Activated CD4-positive, alpha-beta memory T cell treated with anti-CD3 and anti-CD28 coated beads for 36 hours (primary cell): ENCODE data around the gene STK32A. TPM values are rescaled to one million over a fixed set of nuclear protein-coding genes. Genes with fewer than 3 reads are reported as not detected.
"Not testable (repeated sequence)": the region's sequence is repeated elsewhere in the genome, so short reads cannot be mapped to it uniquely, and the experiment has no call there.

Experiments
- CTCF ChIA-PET: fragments of 350-600 bp; sonication (Branson Sonifier 250); formaldehyde crosslinking; loops from one replicate; lab custom pipeline; 2021; ENCODE audit warnings: antibody characterized with exemption, inconsistent platforms; lab: Charles Lee
- POLR2A ChIA-PET: fragments of 350-600 bp; sonication (Branson Sonifier 250); formaldehyde crosslinking; loops from one replicate; lab custom pipeline; 2021; ENCODE audit warnings: antibody characterized with exemption; lab: Charles Lee
- DNase-seq: peaks from one replicate; pipeline ENCODE4 v3.0.0-alpha.2; 2020
- H3K27ac Mint-ChIP-seq: one replicate; pipeline ENCODE4 v1.8.0; 2021; ENCODE audit warnings: mixed read lengths
- H3K27me3 Mint-ChIP-seq: one replicate; pipeline ENCODE4 v1.8.0; 2021; ENCODE audit warnings: mixed read lengths
- H3K36me3 Mint-ChIP-seq: one replicate; pipeline ENCODE4 v1.8.0; 2021; ENCODE audit warnings: mixed read lengths
- H3K4me1 Mint-ChIP-seq: one replicate; pipeline ENCODE4 v1.8.0; 2021; ENCODE audit warnings: low read depth, mixed read lengths
- H3K4me3 Mint-ChIP-seq: one replicate; pipeline ENCODE4 v1.8.0; 2021; ENCODE audit warnings: mild to moderate bottlenecking, mixed read lengths
- H3K9me3 Mint-ChIP-seq: one replicate; pipeline ENCODE4 v1.8.0; 2021; ENCODE audit warnings: mixed read lengths
- intact Hi-C: fragments of 100-400 bp; cut with micrococcal nuclease; formaldehyde crosslinking; loops from one replicate; pipeline ENCODE4 v1.15.1; 2023
- total RNA-seq, 2 experiments: library from RNA; stranded (reverse); gene quantifications; one replicate each; pipeline ENCODE4 v1.2.3, GENCODE V29; 2021

STK32A gene
- total RNA-seq, 2 experiments from 2014 or later = not detected

DNA sequence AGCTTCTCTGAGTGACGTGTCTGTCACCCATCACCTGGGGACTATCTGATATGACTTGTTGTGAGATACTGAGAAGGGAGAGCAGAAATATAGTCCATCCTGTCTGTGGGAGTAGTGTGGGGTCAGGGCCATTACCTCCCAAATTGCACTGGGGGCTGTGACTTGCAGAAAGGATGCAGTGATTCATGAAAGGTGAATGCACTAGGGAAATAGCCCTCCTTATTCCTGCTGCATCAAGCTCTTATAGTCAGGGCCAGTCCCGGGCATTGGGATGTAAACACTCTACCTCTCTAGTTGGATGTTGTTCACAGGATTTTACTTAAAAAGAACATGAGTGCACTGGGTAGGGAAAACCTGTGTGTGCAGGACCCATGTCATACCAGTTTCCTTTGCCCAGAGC is 124.8 kb downstream of the STK32A start:
- Mint-ChIP-seq H3K27ac (no peak overlapping the region), H3K36me3 (no peaks in the 10 kb centered on the region), H3K27me3 (no peaks in the 10 kb centered on the region), H3K4me1 (no peaks in the 10 kb centered on the region), H3K9me3 (peaks cover 2% of the 10 kb centered on the region), H3K4me3 (no peak overlapping the region)
- intact Hi-C loops = no loop called here
- POLR2A ChIA-PET = no interaction called here
- no peak for DNase-seq
- CTCF ChIA-PET = no interaction called here

GRCh38 chr5:147360816-147361215 is 126.0 kb downstream of the STK32A start:
- intact Hi-C loops = no loop called here
- ChIA-PET POLR2A (no interaction called here), CTCF (no interaction called here)
- Mint-ChIP-seq H3K27ac (no peak overlapping the region), H3K27me3 (no peaks in the 10 kb centered on the region), H3K9me3 (peaks cover 2% of the 10 kb centered on the region), H3K36me3 (no peaks in the 10 kb centered on the region), H3K4me3 (no peak overlapping the region), H3K4me1 (no peaks in the 10 kb centered on the region)
- no peak for DNase-seq

- no peak overlapping the region for H3K4me3 Mint-ChIP-seq
- CTCF ChIA-PET = no interaction called here
- POLR2A ChIA-PET = no interaction called here
- H3K27ac Mint-ChIP-seq = no peak overlapping the region
- no peaks in the 10 kb centered on the region for H3K4me1 Mint-ChIP-seq
- DNase-seq = no peak
- intact Hi-C loops = no loop called here
- H3K9me3 Mint-ChIP-seq = peaks cover 2% of the 10 kb centered on the region
- H3K36me3 Mint-ChIP-seq = no peaks in the 10 kb centered on the region
- H3K27me3 Mint-ChIP-seq = no peaks in the 10 kb centered on the region
Measured at GRCh38 chr5:147361441-147362175, 126.8 kb downstream of the STK32A start.

DNA sequence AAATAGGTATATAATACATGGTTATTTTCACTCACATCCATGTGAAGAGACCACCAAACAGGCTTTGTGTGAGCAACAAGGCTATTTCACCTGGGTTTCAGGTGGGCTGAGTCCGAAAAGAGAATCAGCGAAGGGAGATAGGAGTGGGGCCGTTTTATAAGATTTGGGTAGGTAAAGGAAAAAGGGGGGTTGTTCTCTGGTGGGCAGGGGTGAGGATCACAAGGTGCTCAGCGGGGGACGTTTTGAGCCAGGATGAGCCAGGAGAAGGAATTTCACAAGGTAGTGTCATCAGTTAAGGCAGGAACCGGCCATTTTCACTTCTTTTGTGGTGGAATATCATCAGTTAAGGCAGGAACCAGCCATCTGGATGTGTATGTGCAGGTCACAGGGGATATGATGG is 132.6 kb downstream of the STK32A start:
- DNase-seq, POLR2A ChIA-PET, H3K9me3 Mint-ChIP-seq, CTCF ChIA-PET, H3K4me3 Mint-ChIP-seq, H3K27ac Mint-ChIP-seq, H3K36me3 Mint-ChIP-seq, H3K27me3 Mint-ChIP-seq, intact Hi-C loops, H3K4me1 Mint-ChIP-seq: not testable (repeated sequence)

DNA sequence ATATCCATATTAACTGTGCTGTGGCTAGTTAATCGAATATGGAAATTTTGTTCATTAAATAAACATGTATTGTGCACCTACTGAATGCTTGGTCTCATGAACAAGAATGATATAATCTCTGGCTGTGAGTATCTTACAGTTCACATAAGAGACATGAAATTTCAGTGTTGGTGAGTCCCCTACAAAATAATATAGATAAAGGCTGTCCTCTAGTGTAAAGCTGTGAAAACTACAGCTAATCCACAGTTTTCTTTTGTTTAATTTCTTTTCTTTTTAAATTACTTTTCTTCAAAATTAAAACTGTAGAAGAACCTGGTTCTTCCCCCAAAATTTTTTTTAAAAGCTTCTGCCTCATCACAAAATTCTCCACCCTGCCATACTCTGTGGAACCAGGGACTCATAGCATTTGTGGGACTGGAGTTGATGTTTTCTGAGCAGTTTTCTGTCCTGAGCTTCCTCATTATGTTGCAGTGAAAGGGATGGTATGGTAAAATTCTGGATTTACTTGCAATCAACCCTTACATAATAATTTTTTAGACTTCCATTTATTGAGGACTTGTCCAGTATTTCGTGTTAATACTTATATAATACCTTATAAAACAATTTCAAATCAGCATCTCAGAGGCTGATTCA is 135.0 kb downstream of the STK32A start:
- intact Hi-C loops = no loop called here
- ChIA-PET CTCF (interaction anchor here (0.8 kb wide), 1 partner anchor 146 kb away, joined by 3 read pairs; no protein-coding TSS in a partner anchor), POLR2A (no interaction called here)
- no peak for DNase-seq
- no peak overlapping the region for H3K4me3 Mint-ChIP-seq
- H3K36me3 Mint-ChIP-seq = no peaks in the 10 kb centered on the region
- H3K4me1 Mint-ChIP-seq = no peaks in the 10 kb centered on the region
- H3K27me3 Mint-ChIP-seq = peaks cover under 1% of the 10 kb centered on the region
- no peaks in the 10 kb centered on the region for H3K9me3 Mint-ChIP-seq
- H3K27ac Mint-ChIP-seq = no peak overlapping the region

- CTCF ChIA-PET = no interaction called here
- intact Hi-C loops = no loop called here
- no peak overlapping the region for H3K27ac Mint-ChIP-seq
- POLR2A ChIA-PET = no interaction called here
- no peaks in the 10 kb centered on the region for H3K4me1 Mint-ChIP-seq
- H3K4me3 Mint-ChIP-seq = no peak overlapping the region
- no peak for DNase-seq
- H3K9me3 Mint-ChIP-seq = no peaks in the 10 kb centered on the region
- H3K36me3 Mint-ChIP-seq = no peaks in the 10 kb centered on the region
- peaks cover 1% of the 10 kb centered on the region for H3K27me3 Mint-ChIP-seq
Measured at GRCh38 chr5:147371290-147371689, 136.5 kb downstream of the STK32A start.

GRCh38 chr5:147372191-147372590 is 137.4 kb downstream of the STK32A start:
- intact Hi-C loops = no loop called here
- H3K4me3 Mint-ChIP-seq = no peak overlapping the region

GRCh38 chr5:147373328-147373727 is 138.5 kb downstream of the STK32A start:
- ChIA-PET POLR2A (no interaction called here), CTCF (no interaction called here)
- intact Hi-C loops = no loop called here

More at GRCh38 chr5:147372191-147372590, 137.4 kb downstream of the STK32A start:
- ChIA-PET CTCF (interaction anchor here (0.6 kb wide), 1 partner anchor 255 kb away, joined by 3 read pairs; no protein-coding TSS in a partner anchor), POLR2A (no interaction called here)
- Mint-ChIP-seq H3K27ac (no peak overlapping the region), H3K27me3 (peaks cover 1% of the 10 kb centered on the region), H3K4me1 (no peaks in the 10 kb centered on the region), H3K36me3 (no peaks in the 10 kb centered on the region), H3K9me3 (no peaks in the 10 kb centered on the region)
- no peak for DNase-seq

GRCh38 chr5:147375151-147375550 is 140.3 kb downstream of the STK32A start:
- H3K4me1 Mint-ChIP-seq = no peaks in the 10 kb centered on the region
- DNase-seq = no peak
- H3K4me3 Mint-ChIP-seq = no peak overlapping the region
- H3K27ac Mint-ChIP-seq = no peak overlapping the region
- ChIA-PET CTCF (no interaction called here), POLR2A (no interaction called here)
- intact Hi-C loops = no loop called here
- H3K27me3 Mint-ChIP-seq = peaks cover 1% of the 10 kb centered on the region
- H3K36me3 Mint-ChIP-seq = no peaks in the 10 kb centered on the region
- H3K9me3 Mint-ChIP-seq = peaks cover 2% of the 10 kb centered on the region

More at GRCh38 chr5:147373328-147373727, 138.5 kb downstream of the STK32A start:
- no peak overlapping the region for H3K27ac Mint-ChIP-seq
- H3K36me3 Mint-ChIP-seq = no peaks in the 10 kb centered on the region
- no peaks in the 10 kb centered on the region for H3K4me1 Mint-ChIP-seq
- H3K27me3 Mint-ChIP-seq = peaks cover 1% of the 10 kb centered on the region
- no peak for DNase-seq
- H3K4me3 Mint-ChIP-seq = no peak overlapping the region
- peaks cover 2% of the 10 kb centered on the region for H3K9me3 Mint-ChIP-seq

- CTCF ChIA-PET = no interaction called here
- intact Hi-C loops = no loop called here
- Mint-ChIP-seq H3K27ac (no peak overlapping the region), H3K4me3 (no peak overlapping the region), H3K27me3 (peaks cover 1% of the 10 kb centered on the region), H3K4me1 (no peaks in the 10 kb centered on the region), H3K9me3 (peaks cover 2% of the 10 kb centered on the region), H3K36me3 (no peaks in the 10 kb centered on the region)
- POLR2A ChIA-PET = no interaction called here
- no peak for DNase-seq
Measured at GRCh38 chr5:147377682-147378081, 142.9 kb downstream of the STK32A start.

DNA sequence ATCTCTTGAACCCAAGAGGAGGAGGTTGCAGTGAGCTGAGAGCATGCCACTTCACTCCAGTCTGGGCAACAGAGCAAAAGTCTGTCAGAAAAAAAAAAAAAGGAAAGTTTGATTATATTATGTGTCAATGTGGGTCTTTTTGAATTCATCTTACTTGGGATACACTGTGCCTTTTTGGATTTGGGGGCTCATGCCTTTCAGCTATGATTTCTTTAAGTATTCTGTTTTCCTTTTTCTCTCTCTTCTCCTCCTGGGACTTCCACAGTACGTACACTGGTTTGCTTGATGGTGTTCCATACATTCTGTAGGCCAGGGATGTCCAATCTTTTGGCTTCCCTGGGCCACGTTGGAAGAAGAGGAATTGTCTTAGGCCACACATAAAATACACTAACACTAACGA is 146.7 kb downstream of the STK32A start:
- Mint-ChIP-seq H3K27me3 (no peaks in the 10 kb centered on the region), H3K36me3 (no peaks in the 10 kb centered on the region), H3K9me3 (peaks cover 2% of the 10 kb centered on the region), H3K4me1 (no peaks in the 10 kb centered on the region), H3K4me3 (no peak overlapping the region), H3K27ac (no peak overlapping the region)
- ChIA-PET CTCF (no interaction called here), POLR2A (no interaction called here)
- intact Hi-C loops = no loop called here
- no peak for DNase-seq

DNA sequence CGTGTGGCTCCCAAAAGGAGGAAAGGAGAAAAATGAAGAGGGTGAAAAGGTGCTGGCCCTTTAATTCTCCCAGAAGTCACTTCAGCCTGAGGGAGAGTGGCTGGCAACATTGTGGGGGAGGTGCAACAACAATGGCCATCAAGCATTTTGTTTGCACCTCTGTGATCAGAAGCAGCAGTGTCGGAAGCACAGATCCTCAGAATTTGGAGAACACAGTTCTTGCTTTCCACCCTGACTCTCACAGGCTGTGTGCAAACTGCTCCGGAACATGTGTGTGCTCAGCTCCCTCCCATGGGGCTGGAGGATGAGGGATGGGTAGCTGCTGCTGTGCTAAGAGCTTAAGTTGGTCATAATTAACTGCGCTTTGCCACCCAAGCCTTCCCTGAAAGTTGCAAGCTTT is 147.9 kb downstream of the STK32A start:
- intact Hi-C loops = no loop called here
- ChIA-PET POLR2A (no interaction called here), CTCF (no interaction called here)
- Mint-ChIP-seq H3K36me3 (no peaks in the 10 kb centered on the region), H3K4me1 (no peaks in the 10 kb centered on the region), H3K27me3 (no peaks in the 10 kb centered on the region), H3K9me3 (peaks cover 2% of the 10 kb centered on the region), H3K4me3 (no peak overlapping the region), H3K27ac (no peak overlapping the region)
- DNase-seq = no peak
